ENCODE results near the gene SCD. TPM values are rescaled to one million over a fixed set of nuclear protein-coding genes. Genes with fewer than 3 reads are reported as not detected.
A peak's percentile ranks its signal among the peaks of the same experiment; 100 is the strongest.

The SCD gene
- total and polyA plus RNA-seq, 2 of the 13 experiments (the other 11 are each of a cell fraction or from before 2014, with no cell fraction given) = 492 to 512 TPM

DNA sequence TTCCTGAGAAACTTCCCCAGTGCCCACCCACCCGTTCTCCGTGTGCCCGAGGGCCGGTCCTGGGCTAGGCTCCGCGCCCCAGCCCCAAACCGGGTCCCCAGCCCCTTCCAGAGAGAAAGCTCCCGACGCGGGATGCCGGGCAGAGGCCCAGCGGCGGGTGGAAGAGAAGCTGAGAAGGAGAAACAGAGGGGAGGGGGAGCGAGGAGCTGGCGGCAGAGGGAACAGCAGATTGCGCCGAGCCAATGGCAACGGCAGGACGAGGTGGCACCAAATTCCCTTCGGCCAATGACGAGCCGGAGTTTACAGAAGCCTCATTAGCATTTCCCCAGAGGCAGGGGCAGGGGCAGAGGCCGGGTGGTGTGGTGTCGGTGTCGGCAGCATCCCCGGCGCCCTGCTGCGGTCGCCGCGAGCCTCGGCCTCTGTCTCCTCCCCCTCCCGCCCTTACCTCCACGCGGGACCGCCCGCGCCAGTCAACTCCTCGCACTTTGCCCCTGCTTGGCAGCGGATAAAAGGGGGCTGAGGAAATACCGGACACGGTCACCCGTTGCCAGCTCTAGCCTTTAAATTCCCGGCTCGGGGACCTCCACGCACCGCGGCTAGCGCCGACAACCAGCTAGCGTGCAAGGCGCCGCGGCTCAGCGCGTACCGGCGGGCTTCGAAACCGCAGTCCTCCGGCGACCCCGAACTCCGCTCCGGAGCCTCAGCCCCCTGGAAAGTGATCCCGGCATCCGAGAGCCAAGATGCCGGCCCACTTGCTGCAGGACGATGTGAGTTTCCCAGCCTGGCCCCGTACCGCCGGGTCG, at the start of gene SCD (continued):
- TF ChIP-seq, protein P1, sequence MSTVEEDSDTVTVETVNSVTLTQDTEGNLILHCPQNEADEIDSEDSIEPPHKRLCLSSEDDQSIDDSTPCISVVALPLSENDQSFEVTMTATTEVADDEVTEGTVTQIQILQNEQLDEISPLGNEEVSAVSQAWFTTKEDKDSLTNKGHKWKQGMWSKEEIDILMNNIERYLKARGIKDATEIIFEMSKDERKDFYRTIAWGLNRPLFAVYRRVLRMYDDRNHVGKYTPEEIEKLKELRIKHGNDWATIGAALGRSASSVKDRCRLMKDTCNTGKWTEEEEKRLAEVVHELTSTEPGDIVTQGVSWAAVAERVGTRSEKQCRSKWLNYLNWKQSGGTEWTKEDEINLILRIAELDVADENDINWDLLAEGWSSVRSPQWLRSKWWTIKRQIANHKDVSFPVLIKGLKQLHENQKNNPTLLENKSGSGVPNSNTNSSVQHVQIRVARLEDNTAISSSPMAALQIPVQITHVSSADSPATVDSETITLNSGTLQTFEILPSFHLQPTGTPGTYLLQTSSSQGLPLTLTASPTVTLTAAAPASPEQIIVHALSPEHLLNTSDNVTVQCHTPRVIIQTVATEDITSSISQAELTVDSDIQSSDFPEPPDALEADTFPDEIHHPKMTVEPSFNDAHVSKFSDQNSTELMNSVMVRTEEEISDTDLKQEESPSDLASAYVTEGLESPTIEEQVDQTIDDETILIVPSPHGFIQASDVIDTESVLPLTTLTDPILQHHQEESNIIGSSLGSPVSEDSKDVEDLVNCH (CRISPR knock-in tag; IDR thresholded peaks at IDR 0.05) = 0 out of 2 replicates have a peak, but pooled peaks have one; percentile 30
- no peak for TF ChIP-seq ZNF792 (CRISPR knock-in tag; IDR thresholded peaks at IDR 0.05)
- TF ChIP-seq TCF7 (IDR thresholded peaks at IDR 0.05; ENCODE audit: low read depth) = 0 out of 2 replicates have a peak, but pooled peaks have one; percentile 22
- no peak for TF ChIP-seq SNRNP70 (IDR thresholded peaks at IDR 0.05; ENCODE audit: low read depth, low read length)
- TF ChIP-seq ZNF816 (CRISPR knock-in tag; IDR thresholded peaks at IDR 0.05; ENCODE audit: borderline replicate concordance) = no peak
- TF ChIP-seq SNAI1 (CRISPR knock-in tag; IDR thresholded peaks at IDR 0.05; ENCODE audit: borderline replicate concordance) = no peak
- TF ChIP-seq, protein P2, sequence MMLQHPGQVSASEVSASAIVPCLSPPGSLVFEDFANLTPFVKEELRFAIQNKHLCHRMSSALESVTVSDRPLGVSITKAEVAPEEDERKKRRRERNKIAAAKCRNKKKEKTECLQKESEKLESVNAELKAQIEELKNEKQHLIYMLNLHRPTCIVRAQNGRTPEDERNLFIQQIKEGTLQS (CRISPR knock-in tag; IDR thresholded peaks at IDR 0.05) = no peak
- 0 out of 2 replicates have a peak, but pooled peaks have one; percentile 23 for TF ChIP-seq MXD3 (CRISPR knock-in tag; IDR thresholded peaks at IDR 0.05)
- no peak; the same call in 1 of the 2 replicates for TF ChIP-seq RXRA (CRISPR knock-in tag; IDR thresholded peaks at IDR 0.05)
- TF ChIP-seq ZNF724P (CRISPR knock-in tag; IDR thresholded peaks at IDR 0.05; ENCODE audit: borderline replicate concordance) = no peak; the same call in 1 of the 2 replicates
- peak; percentile 91; the same call in 1 of the 2 replicates for TF ChIP-seq ZSCAN30 (CRISPR knock-in tag; IDR thresholded peaks at IDR 0.05)
- TF ChIP-seq MTERF4 (CRISPR knock-in tag; IDR thresholded peaks at IDR 0.05) = peak; percentile 87; the same call in 1 of the 2 replicates
- TF ChIP-seq ZMYM2 (CRISPR knock-in tag; IDR thresholded peaks at IDR 0.05) = no peak
- TF ChIP-seq RAD21 (CRISPR knock-in tag; IDR thresholded peaks at IDR 0.05) = no peak; the same call in 1 of the 2 replicates
- no peak for TF ChIP-seq SMC3 (IDR thresholded peaks at IDR 0.05; ENCODE audit: low read length)
- TF ChIP-seq NFYC (CRISPR knock-in tag; IDR thresholded peaks at IDR 0.05) = peak; percentile 87
- no peak for TF ChIP-seq ZNF329 (CRISPR knock-in tag; IDR thresholded peaks at IDR 0.05; ENCODE audit: low read depth)
- peak; percentile 57; the same call in 1 of the 2 replicates for TF ChIP-seq CSRNP2 (CRISPR knock-in tag; conservative IDR thresholded peaks at IDR 0.05; ENCODE audit: low read depth)
- TF ChIP-seq ZFP36L1 (CRISPR knock-in tag; IDR thresholded peaks at IDR 0.05) = peak; percentile 82; the same call in 1 of the 2 replicates
- no peak for TF ChIP-seq GMEB2 (CRISPR knock-in tag; IDR thresholded peaks at IDR 0.05; ENCODE audit: low read depth)
